GM12892 (cell line): ENCODE data around the gene ANK2.

Experiments used
- POLR2A ChIP-seq: IDR thresholded peaks from 2 replicates; pipeline ENCODE4 v1.6.1; 2011; ENCODE audit warnings: low read depth, low read length, control low read depth
- POLR2AphosphoS5 ChIP-seq: IDR thresholded peaks from 2 replicates; pipeline ENCODE4 v1.6.1; 2011; ENCODE audit warnings: low read depth, low read length, control low read depth
- TAF1 ChIP-seq: IDR thresholded peaks from 2 replicates; pipeline ENCODE4 v1.6.1; 2011; ENCODE audit warnings: low read depth, mild to moderate bottlenecking, control low read depth, low read length, borderline replicate concordance

GRCh38 chr4:113314426-113314825 lies 265.0 kb downstream of the ANK2 start:
- TF ChIP-seq POLR2A (no peak), TAF1 (no peak), POLR2AphosphoS5 (no peak)
